Neural cell (in vitro differentiated cells): ENCODE results near the gene HDAC4.

ENCODE experiments used
- EP300 ChIP-seq: fragments of 450-650 bp; conservative IDR thresholded peaks from 2 replicates; pipeline ENCODE4 v1.6.1; 2014; ENCODE audit warnings: antibody characterized with exemption, mild to moderate bottlenecking, moderate library complexity; ENCODE audit not compliant: poor library complexity, severe bottlenecking
- EZH2 ChIP-seq: fragments of 200-600, 300-800 bp; shearing (Covaris generic), sonication (generic); IDR thresholded peaks from 2 replicates; pipeline ENCODE4 v1.6.1; 2014; ENCODE audit warnings: antibody characterized with exemption, low read length, borderline replicate concordance, mild to moderate bottlenecking; ENCODE audit not compliant: insufficient read depth, poor library complexity, severe bottlenecking
- POLR2AphosphoS5 ChIP-seq: IDR thresholded peaks from 2 replicates; pipeline ENCODE4 v1.6.1; 2012
- RAD21 ChIP-seq: fragments of 450-650 bp; conservative IDR thresholded peaks from 2 replicates; pipeline ENCODE4 v1.6.1; 2014; ENCODE audit warnings: antibody characterized with exemption, mild to moderate bottlenecking, moderate library complexity
- SMC3 ChIP-seq: fragments of 450-650 bp; conservative IDR thresholded peaks from 2 replicates; pipeline ENCODE4 v1.6.1; 2014; ENCODE audit warnings: antibody characterized with exemption, mild to moderate bottlenecking, moderate library complexity; ENCODE audit not compliant: poor library complexity
- TF ChIP-seq, protein P1 (sequence below): fragments of 450-650 bp; IDR thresholded peaks from 2 replicates; pipeline ENCODE4 v1.5.1; 2014; ENCODE audit warnings: antibody characterized with exemption, mild to moderate bottlenecking, moderate library complexity; ENCODE audit not compliant: poor library complexity, severe bottlenecking
- TF ChIP-seq, protein P2 (sequence below): IDR thresholded peaks from 2 replicates; pipeline ENCODE4 v1.6.1; 2012; ENCODE audit warnings: borderline replicate concordance

DNA sequence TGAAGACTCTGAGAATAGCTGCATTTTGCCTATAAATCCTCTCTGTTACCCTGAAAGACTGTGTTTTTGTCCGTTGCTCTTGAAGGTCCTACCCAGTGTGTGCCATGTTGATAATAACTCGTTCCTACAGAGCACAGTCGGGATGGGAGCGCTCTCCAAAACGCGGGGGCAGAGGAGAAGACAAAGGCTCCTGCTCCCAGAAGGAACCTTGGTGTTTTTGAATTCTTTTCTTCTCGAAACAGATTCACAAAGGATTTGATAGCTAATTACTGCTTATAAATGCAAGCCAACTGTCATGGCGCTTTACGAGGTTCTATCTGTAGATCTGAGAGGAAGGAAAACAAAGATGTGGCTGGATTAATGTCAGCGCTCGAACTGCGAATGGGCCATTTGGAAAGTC is 19.3 kb upstream of the HDAC4 start:
- TF ChIP-seq, protein P1, sequence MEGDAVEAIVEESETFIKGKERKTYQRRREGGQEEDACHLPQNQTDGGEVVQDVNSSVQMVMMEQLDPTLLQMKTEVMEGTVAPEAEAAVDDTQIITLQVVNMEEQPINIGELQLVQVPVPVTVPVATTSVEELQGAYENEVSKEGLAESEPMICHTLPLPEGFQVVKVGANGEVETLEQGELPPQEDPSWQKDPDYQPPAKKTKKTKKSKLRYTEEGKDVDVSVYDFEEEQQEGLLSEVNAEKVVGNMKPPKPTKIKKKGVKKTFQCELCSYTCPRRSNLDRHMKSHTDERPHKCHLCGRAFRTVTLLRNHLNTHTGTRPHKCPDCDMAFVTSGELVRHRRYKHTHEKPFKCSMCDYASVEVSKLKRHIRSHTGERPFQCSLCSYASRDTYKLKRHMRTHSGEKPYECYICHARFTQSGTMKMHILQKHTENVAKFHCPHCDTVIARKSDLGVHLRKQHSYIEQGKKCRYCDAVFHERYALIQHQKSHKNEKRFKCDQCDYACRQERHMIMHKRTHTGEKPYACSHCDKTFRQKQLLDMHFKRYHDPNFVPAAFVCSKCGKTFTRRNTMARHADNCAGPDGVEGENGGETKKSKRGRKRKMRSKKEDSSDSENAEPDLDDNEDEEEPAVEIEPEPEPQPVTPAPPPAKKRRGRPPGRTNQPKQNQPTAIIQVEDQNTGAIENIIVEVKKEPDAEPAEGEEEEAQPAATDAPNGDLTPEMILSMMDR, result no peak
- TF ChIP-seq RAD21 (no peak), EP300 (no peak), POLR2AphosphoS5 (no peak), SMC3 (no peak), EZH2 (no peak)
- TF ChIP-seq, protein P2, sequence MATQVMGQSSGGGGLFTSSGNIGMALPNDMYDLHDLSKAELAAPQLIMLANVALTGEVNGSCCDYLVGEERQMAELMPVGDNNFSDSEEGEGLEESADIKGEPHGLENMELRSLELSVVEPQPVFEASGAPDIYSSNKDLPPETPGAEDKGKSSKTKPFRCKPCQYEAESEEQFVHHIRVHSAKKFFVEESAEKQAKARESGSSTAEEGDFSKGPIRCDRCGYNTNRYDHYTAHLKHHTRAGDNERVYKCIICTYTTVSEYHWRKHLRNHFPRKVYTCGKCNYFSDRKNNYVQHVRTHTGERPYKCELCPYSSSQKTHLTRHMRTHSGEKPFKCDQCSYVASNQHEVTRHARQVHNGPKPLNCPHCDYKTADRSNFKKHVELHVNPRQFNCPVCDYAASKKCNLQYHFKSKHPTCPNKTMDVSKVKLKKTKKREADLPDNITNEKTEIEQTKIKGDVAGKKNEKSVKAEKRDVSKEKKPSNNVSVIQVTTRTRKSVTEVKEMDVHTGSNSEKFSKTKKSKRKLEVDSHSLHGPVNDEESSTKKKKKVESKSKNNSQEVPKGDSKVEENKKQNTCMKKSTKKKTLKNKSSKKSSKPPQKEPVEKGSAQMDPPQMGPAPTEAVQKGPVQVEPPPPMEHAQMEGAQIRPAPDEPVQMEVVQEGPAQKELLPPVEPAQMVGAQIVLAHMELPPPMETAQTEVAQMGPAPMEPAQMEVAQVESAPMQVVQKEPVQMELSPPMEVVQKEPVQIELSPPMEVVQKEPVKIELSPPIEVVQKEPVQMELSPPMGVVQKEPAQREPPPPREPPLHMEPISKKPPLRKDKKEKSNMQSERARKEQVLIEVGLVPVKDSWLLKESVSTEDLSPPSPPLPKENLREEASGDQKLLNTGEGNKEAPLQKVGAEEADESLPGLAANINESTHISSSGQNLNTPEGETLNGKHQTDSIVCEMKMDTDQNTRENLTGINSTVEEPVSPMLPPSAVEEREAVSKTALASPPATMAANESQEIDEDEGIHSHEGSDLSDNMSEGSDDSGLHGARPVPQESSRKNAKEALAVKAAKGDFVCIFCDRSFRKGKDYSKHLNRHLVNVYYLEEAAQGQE, result no peak
